Suppressor macrophage treated with lipopolysaccharide for 1 hour (primary cell): ENCODE measurements around the gene C1orf167.
"Not testable (repeated sequence)": the region's sequence is repeated elsewhere in the genome, so short reads cannot be mapped to it uniquely, and the experiment has no call there.

Experiments
- DNase-seq, 3 donors: peaks; one replicate each; pipeline ENCODE4 v3.0.0-alpha.2; 2020 to 2022

C1orf167 gene

GRCh38 chr1:11800756-11801433, 38.9 kb downstream of the C1orf167 start:
- DNase-seq: no peak

- DNase-seq: peak; percentile 51 to 65 (median 60)
These were observed 40.6 kb downstream of the C1orf167 start for GRCh38 chr1:11802616-11802972.

- peak; percentile 78 to 89 (median 82) for DNase-seq
These were observed 41.2 kb downstream of the C1orf167 start for GRCh38 chr1:11802973-11803885.

- not testable (repeated sequence) for DNase-seq
These were observed 42.1 kb downstream of the C1orf167 start for GRCh38 chr1:11803924-11804665.

- peak; percentile 28 to 63 (median 50) for DNase-seq
These were observed 42.9 kb downstream of the C1orf167 start for GRCh38 chr1:11804666-11805421.

- DNase-seq: peak; percentile 98 to 99 (median 99)
These were observed 43.7 kb downstream of the C1orf167 start, which contains the start of the genes CLCN6 and MTHFR for GRCh38 chr1:11805422-11806306. CLCN6 (plus strand) TSS chr1:11806191; CDS start chr1:11806263, 72 bp downstream. MTHFR (minus strand) TSS chr1:11805964; CDS start chr1:11803116, 2,848 bp downstream.

GRCh38 chr1:11806307-11806936, 44.4 kb downstream of the C1orf167 start:
- DNase-seq: peak; percentile 45 to 55 (median 55)

- DNase-seq: no peak
These were observed 45.1 kb downstream of the C1orf167 start for GRCh38 chr1:11807133-11807532.

GRCh38 chr1:11813021-11813420, 51.0 kb downstream of the C1orf167 start:
- no peak for DNase-seq

GRCh38 chr1:11817192-11817591, 55.2 kb downstream of the C1orf167 start:
- DNase-seq: no peak

GRCh38 chr1:11822091-11822490, 60.1 kb downstream of the C1orf167 start:
- DNase-seq: no peak

- no peak for DNase-seq
These were observed 61.6 kb downstream of the C1orf167 start for GRCh38 chr1:11823366-11824137.

GRCh38 chr1:11825131-11825530, 63.1 kb downstream of the C1orf167 start:
- no peak for DNase-seq

- no peak for DNase-seq
These were observed 65.0 kb downstream of the C1orf167 start for GRCh38 chr1:11826946-11827345.

- no peak for DNase-seq
These were observed 66.5 kb downstream of the C1orf167 start for GRCh38 chr1:11828511-11828910.

GRCh38 chr1:11831945-11832725, 70.1 kb downstream of the C1orf167 start:
- no peak for DNase-seq

GRCh38 chr1:11833497-11833896, 71.5 kb downstream of the C1orf167 start:
- DNase-seq: no peak

- DNase-seq: no peak
These were observed 71.9 kb downstream of the C1orf167 start for GRCh38 chr1:11833900-11834299.
